GM12875 (cell line): ENCODE results near the gene NLRC5.

Experiments used
- H3K4me3 ChIP-seq: one replicate; pipeline ENCODE4 v1.5.1; 2011; ENCODE audit warnings: low read depth, low read length, control low read depth
- TF ChIP-seq, protein P1 (sequence below): IDR thresholded peaks from 2 replicates; pipeline ENCODE4 v1.5.1; 2011; ENCODE audit warnings: low read depth, mild to moderate bottlenecking, control low read depth, inconsistent platforms, low read length, moderate library complexity, borderline replicate concordance; ENCODE audit not compliant: insufficient read depth

NLRC5 gene

DNA sequence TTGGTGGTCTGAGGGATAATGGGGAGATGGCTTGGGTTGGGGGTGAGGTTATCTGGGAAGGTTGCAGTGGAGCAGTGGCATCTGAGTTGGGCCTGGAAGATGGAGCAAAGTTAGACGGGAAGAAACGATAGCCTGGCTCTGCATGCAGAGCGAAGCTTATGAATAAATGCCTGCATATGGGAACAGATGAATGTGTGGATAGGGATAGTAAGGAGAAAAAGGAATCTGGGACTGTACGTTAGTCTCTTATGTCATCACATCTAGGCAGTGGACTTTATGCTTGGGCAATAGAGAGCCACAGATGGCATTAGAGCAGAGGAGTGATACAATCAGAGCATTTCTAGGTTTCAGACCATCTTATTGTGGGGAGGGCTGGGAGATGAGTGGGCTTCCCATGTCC, 136.0 kb downstream of the NLRC5 start:
- H3K4me3 ChIP-seq: no peak overlapping the region
- TF ChIP-seq, protein P1, sequence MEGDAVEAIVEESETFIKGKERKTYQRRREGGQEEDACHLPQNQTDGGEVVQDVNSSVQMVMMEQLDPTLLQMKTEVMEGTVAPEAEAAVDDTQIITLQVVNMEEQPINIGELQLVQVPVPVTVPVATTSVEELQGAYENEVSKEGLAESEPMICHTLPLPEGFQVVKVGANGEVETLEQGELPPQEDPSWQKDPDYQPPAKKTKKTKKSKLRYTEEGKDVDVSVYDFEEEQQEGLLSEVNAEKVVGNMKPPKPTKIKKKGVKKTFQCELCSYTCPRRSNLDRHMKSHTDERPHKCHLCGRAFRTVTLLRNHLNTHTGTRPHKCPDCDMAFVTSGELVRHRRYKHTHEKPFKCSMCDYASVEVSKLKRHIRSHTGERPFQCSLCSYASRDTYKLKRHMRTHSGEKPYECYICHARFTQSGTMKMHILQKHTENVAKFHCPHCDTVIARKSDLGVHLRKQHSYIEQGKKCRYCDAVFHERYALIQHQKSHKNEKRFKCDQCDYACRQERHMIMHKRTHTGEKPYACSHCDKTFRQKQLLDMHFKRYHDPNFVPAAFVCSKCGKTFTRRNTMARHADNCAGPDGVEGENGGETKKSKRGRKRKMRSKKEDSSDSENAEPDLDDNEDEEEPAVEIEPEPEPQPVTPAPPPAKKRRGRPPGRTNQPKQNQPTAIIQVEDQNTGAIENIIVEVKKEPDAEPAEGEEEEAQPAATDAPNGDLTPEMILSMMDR: no peak

DNA sequence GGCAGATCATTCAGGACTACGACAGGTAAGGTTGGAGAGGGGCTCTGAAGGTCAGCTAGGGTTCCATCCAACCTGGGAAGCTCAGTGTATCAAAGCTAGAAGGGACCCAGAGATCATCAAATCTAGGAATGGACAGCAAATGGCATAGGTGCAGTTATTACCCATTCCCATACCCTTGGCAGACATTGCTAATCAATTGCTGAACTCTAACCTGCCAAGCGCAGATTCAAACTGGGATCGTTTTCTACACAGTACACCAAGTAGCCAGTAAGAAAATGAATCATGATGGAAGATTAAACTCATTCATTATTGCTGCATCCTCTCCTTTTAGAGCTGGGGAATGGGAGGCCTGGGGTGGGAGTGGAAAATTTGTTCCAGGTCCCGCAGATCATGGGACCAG, 136.6 kb downstream of the NLRC5 start:
- no peak overlapping the region for H3K4me3 ChIP-seq
- TF ChIP-seq, protein P1: no peak

DNA sequence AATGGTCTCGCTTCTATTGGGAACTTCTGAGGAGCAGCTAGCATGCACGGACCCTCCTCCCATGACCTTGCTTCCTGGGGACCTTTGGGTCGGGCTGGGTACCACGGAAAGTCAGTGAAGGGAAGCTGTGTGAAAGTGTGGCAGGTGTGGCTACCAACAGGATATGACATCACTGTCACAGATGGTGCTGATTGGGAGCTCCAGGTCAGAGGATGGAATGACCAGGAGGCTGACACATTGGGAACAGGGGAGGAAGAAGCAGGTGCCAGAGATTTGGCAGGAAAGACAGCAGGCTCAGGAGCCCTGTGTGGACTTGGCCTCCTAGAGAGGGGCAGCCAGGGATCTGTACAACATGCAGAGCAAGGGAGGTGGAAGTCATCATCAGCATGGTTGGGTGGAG, 137.1 kb downstream of the NLRC5 start:
- H3K4me3 ChIP-seq: no peak overlapping the region
- TF ChIP-seq, protein P1: no peak

DNA sequence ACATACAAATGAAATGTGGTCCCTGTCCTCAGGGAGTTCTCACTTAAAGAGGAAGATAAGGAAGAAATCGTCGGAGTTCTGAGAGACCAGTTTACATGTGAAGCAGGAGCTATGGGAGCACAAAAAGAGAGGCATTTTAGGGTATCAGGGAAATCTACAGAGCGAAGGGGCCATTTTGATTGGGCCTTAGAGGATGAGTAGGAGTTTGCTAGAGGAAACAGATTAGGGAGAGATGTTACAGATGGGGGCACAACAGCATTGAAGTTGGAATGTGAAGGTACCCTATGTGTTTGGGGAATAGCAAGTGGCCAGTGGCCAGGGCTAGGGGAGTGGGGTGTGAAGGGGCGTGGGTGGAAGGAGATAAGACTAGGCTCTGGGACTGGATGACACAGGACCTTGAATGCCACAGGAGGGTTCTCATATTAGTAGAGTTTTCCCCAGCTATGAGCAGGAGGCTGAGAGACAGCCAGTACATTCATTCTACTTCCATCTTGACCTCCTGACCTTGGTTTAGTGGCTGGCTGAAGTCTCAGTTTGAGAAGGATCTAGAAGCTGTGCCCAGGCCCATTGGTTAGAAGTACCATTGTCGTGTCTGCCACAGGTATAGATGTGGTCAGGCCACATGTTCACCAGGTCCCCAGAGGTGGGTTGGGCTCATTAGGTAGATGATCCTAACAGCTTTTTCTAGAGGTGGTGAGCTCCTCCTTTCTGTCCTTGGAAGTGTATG, 137.8 kb downstream of the NLRC5 start:
- TF ChIP-seq, protein P1: no peak
- no peak overlapping the region for H3K4me3 ChIP-seq

DNA sequence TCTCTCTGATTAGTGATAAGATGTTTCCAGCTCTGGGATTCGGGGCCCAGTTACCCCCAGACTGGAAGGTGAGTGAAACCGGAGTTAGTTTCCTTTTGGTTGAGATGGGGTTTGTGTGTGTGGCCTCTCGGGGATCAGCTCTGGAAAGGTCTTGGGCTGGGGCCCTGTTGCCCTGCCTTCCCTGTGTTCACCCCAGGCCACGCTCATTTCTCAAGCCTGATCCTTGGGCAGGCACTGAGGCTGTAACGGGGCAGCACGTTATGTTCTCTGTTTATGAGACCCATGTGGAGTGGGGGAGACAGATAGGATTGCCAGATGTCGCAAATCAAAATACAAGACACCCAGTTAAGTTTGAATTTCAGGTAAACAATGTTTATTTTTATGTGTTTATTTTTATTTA, 138.5 kb downstream of the NLRC5 start:
- TF ChIP-seq, protein P1: no peak

GRCh38 chr16:57128771-57129389, 139.5 kb downstream of the NLRC5 start:
- TF ChIP-seq, protein P1: no peak
- H3K4me3 ChIP-seq: no peak overlapping the region

More for the DNA sequence above, 138.5 kb downstream of the NLRC5 start:
- H3K4me3 ChIP-seq: no peak overlapping the region

DNA sequence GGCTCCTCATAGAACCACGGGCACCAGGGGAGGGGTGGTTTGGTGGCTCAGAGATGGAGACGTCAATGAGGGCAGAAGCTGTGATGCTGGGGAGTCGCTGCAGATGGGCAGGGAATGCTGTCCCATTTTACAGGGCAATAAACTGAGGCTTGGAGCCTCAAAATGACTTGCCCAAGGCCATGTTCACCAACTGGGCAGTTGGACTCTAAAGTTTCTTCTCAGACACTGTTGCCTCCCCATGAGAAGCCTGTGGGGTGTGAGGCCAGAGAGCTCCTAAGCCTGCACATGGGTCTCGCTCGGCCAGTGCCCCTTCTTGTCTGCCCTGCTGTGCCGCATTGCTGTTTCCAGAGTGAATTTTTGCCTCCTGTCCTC, 141.6 kb downstream of the NLRC5 start:
- no peak overlapping the region for H3K4me3 ChIP-seq
- TF ChIP-seq, protein P1: no peak
